ENCODE data around the gene RTL10.

Gene RTL10

DNA sequence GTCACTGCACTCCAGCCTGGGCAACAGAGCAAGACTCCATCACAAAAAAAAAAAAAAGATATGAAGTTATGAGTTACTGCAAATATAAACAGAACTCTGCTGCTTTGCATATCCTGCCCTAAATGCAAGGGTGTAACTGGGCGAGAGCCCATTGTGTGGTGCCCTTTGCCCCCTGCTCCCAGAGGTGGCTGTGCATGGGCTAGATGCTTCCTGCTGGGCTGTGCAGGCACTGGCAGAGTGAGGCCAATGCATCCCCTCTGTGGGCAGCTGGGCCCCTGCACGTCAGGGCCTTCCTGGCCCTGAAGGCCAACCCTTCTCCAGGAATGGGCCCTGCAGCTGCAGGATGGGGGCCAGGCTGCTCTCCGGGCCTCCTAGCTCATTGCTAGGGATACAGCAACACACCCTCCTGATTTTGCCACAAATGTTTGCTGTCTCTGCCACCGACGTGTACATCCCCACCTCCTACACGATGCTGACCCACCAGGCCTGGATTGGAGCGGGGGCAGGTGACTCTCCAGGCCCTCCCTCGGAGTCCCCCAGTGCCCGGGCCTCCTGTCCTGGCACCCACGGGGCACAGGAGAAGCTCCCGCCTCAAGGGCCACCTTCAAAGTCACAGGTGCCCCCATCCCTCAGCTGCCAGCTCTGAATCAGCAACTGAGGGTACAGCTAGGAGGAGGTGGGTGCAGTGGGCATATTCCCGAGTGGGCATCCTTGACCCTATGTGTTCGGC, 46.2 kb upstream of the RTL10 start:
- Histone ChIP-seq H3K4me3 (ENCODE audit: insufficient read depth, low read length, poor library complexity, severe bottlenecking) (no peak overlapping the region), H3K79me2 (ENCODE audit: insufficient read depth, low read length) (no peaks in the 10 kb centered on the region), H3K9ac (ENCODE audit: low read length) (no peak overlapping the region), H2AFZ (ENCODE audit: low read depth, low read length, severe bottlenecking) (no peak overlapping the region), H3K9me2 (replicated peaks; ENCODE audit: insufficient read depth, low read length) (no peaks in the 10 kb centered on the region), H3F3A (ENCODE audit: insufficient read depth) (no peaks in the 10 kb centered on the region), H3K27me3 (ENCODE audit: low read length) (no peaks in the 10 kb centered on the region), H3K36me3 (ENCODE audit: low read length) (no peaks in the 10 kb centered on the region), H3K27ac (ENCODE audit: low read depth, low read length) (no peak overlapping the region), H4K20me1 (ENCODE audit: low read depth, low read length) (no peaks in the 10 kb centered on the region), H3K9me3 (ENCODE audit: insufficient read depth, low read length) (no peaks in the 10 kb centered on the region), H3K4me2 (ENCODE audit: low read depth, low read length, poor library complexity, severe bottlenecking) (no peak overlapping the region)
- TF ChIP-seq, protein P1, sequence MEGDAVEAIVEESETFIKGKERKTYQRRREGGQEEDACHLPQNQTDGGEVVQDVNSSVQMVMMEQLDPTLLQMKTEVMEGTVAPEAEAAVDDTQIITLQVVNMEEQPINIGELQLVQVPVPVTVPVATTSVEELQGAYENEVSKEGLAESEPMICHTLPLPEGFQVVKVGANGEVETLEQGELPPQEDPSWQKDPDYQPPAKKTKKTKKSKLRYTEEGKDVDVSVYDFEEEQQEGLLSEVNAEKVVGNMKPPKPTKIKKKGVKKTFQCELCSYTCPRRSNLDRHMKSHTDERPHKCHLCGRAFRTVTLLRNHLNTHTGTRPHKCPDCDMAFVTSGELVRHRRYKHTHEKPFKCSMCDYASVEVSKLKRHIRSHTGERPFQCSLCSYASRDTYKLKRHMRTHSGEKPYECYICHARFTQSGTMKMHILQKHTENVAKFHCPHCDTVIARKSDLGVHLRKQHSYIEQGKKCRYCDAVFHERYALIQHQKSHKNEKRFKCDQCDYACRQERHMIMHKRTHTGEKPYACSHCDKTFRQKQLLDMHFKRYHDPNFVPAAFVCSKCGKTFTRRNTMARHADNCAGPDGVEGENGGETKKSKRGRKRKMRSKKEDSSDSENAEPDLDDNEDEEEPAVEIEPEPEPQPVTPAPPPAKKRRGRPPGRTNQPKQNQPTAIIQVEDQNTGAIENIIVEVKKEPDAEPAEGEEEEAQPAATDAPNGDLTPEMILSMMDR (IDR thresholded peaks at IDR 0.05; ENCODE audit: insufficient read depth, low read length, poor library complexity, severe bottlenecking), result no peak
- no peak for TF ChIP-seq EZH2phosphoT487 (conservative IDR thresholded peaks at IDR 0.05; ENCODE audit: low read length)

DNA sequence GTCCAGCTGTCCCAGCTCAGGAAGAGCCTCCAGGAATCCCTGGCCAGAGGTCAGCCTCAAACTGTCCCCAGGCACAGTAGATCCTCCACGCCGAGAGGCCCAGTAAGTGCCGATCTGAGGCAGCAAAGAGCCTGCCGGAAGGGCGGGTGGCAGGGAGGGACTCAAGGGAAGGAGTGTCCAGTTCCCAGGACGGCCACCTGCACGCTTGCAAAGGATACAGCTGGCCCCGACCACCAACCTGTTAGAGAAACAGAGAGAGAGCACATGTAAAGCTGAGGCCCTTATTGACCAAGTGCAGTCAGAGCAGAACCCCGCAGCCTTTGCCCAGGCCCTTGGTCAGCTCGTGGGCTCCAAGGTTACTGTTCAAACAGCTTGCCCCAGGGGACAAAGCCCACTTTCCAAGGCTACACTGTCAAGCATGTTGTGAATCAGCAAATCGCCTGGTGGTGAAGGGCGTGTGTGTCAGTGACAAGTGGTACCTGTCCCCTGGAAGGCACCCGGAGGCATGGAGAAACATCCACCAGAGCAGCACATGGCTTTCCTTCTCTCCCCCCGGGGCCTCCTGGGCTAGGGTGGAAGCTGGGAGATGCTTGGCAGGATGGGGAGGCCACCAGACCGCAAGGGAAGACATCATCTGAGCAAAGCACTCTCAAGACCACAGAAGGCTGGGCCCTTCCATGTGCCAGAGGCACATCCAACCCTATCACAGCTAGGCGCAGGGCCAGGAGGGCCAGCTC, 44.3 kb upstream of the RTL10 start:
- H3K9me2 ChIP-seq (replicated peaks; ENCODE audit: insufficient read depth, low read length), result no peaks in the 10 kb centered on the region
- no peak for TF ChIP-seq EZH2phosphoT487 (conservative IDR thresholded peaks at IDR 0.05; ENCODE audit: low read length)
- TF ChIP-seq, protein P1 (IDR thresholded peaks at IDR 0.05; ENCODE audit: insufficient read depth, low read length, poor library complexity, severe bottlenecking), result no peak

DNA sequence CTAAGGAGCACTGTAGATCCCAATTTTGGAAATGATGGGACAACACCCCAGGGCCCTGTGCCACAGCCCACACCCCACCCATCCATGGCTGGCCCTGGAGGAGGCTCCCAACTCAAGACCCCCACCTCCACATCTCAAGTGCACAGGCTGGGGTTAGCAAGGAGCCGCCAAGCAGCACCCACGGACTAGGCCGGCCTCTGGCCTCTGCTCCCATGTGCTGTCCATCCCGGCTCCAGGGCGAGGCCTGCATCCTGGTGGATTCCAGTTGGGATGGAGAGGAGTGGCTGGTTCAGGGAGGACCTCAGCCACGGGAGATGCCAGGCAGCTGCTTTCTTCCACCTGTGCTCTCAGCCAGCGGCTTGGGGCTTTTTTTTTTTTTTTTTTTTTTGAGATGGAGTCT, 43.5 kb upstream of the RTL10 start:
- no peaks in the 10 kb centered on the region for H3K9me2 ChIP-seq (replicated peaks; ENCODE audit: insufficient read depth, low read length)
- TF ChIP-seq, protein P1 (IDR thresholded peaks at IDR 0.05; ENCODE audit: insufficient read depth, low read length, poor library complexity, severe bottlenecking), result no peak
- TF ChIP-seq EZH2phosphoT487 (conservative IDR thresholded peaks at IDR 0.05; ENCODE audit: low read length), result no peak
- no peaks in the 10 kb centered on the region for H3K27me3 ChIP-seq (ENCODE audit: low read length)
- no peaks in the 10 kb centered on the region for H4K20me1 ChIP-seq (ENCODE audit: low read depth, low read length)
- no peak overlapping the region for H3K4me2 ChIP-seq (ENCODE audit: low read depth, low read length, poor library complexity, severe bottlenecking)
- H3K27ac ChIP-seq (ENCODE audit: low read depth, low read length), result no peak overlapping the region
- H3K36me3 ChIP-seq (ENCODE audit: low read length), result no peaks in the 10 kb centered on the region
- H2AFZ ChIP-seq (ENCODE audit: low read depth, low read length, severe bottlenecking), result no peak overlapping the region
- no peaks in the 10 kb centered on the region for H3K9me3 ChIP-seq (ENCODE audit: insufficient read depth, low read length)
- H3K4me3 ChIP-seq (ENCODE audit: insufficient read depth, low read length, poor library complexity, severe bottlenecking), result no peak overlapping the region
- H3K9ac ChIP-seq (ENCODE audit: low read length), result no peak overlapping the region
- H3F3A ChIP-seq (ENCODE audit: insufficient read depth), result no peaks in the 10 kb centered on the region
- H3K79me2 ChIP-seq (ENCODE audit: insufficient read depth, low read length), result no peaks in the 10 kb centered on the region

More for the DNA sequence above, 44.3 kb upstream of the RTL10 start:
- H3K4me3 ChIP-seq (ENCODE audit: insufficient read depth, low read length, poor library complexity, severe bottlenecking), result no peak overlapping the region
- no peak overlapping the region for H3K9ac ChIP-seq (ENCODE audit: low read length)
- no peaks in the 10 kb centered on the region for H3K79me2 ChIP-seq (ENCODE audit: insufficient read depth, low read length)
- H3K4me2 ChIP-seq (ENCODE audit: low read depth, low read length, poor library complexity, severe bottlenecking), result no peak overlapping the region
- no peaks in the 10 kb centered on the region for H3K36me3 ChIP-seq (ENCODE audit: low read length)
- H3K27me3 ChIP-seq (ENCODE audit: low read length), result no peaks in the 10 kb centered on the region
- H3F3A ChIP-seq (ENCODE audit: insufficient read depth), result no peaks in the 10 kb centered on the region
- no peak overlapping the region for H2AFZ ChIP-seq (ENCODE audit: low read depth, low read length, severe bottlenecking)
- no peak overlapping the region for H3K27ac ChIP-seq (ENCODE audit: low read depth, low read length)
- no peaks in the 10 kb centered on the region for H4K20me1 ChIP-seq (ENCODE audit: low read depth, low read length)
- no peaks in the 10 kb centered on the region for H3K9me3 ChIP-seq (ENCODE audit: insufficient read depth, low read length)
